Inferior parietal cortex (tissue), 1 donor: Measurements from ENCODE around the gene UNC5B.
A peak's percentile ranks its signal among the peaks of the same experiment; 100 is the strongest.

Source experiments
- DNase-seq: peaks from one replicate; pipeline ENCODE4 v3.0.0-alpha.2; 2016; ENCODE audit errors: extremely low spot score

UNC5B gene

GRCh38 chr10:71299071-71299785 lies 86.9 kb downstream of the UNC5B start:
- no peak for DNase-seq

DNA sequence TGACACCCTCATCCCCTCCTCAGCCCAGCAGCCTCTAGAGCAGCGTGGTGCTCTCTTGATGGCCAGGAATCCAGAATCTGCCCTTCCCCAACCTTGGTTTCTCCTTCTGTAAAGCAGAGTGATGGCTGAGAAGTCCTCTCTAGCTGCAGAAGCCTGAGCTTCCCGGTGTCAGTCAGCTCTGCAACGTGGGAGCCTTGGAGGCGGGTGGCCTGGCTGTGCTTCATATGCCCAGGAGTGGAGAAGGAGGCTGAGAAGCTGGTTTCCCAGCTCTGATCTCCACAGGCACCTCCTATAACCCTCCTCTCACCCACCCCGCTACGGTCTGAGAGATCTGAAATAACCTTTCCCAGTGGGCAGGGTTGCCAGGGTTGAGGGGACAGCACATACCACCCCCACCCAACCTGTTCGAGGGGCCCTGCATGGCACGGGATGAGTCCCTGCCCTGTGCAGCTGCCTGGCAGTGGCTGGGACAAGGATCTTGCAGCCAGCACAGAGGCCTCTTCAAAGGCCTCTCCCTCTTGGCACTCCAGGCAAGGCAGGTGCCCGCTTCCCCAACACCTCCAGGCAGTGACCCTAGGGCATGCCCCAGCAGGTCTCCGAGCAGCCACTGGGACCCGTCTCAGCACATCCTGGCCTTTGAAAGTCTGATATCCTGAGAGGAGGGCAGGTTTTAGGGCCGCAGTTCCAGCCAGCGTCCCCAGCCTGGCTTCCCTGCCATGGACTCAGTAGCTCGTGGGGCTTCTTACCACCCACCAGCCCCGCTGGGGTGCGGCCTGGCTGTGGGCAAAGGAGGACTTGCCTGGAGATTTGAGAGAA lies 88.4 kb downstream of the UNC5B start:
- no peak for DNase-seq

- DNase-seq = no peak
These were observed 89.1 kb downstream of the UNC5B start for GRCh38 chr10:71301371-71301916.

DNA sequence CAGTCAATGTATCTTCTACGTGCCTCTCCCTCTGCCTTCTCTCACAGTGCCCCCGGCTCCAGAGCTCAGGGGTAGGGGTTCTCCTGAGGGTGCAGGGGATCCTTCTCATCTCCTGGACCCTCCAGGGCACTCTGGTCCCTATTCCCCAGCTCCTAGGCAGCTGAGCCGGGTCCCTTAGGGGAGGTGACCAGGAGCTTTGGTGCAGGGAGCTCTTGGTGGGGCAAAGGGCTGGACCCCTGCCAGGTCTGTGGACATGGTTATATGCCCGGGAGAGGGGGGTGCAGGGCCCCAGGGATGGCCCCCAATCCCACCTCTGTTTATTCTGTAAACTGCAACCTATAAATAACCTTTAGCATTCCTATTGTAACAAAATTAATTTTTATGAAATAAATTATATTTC lies 90.1 kb downstream of the UNC5B start:
- no peak for DNase-seq

DNA sequence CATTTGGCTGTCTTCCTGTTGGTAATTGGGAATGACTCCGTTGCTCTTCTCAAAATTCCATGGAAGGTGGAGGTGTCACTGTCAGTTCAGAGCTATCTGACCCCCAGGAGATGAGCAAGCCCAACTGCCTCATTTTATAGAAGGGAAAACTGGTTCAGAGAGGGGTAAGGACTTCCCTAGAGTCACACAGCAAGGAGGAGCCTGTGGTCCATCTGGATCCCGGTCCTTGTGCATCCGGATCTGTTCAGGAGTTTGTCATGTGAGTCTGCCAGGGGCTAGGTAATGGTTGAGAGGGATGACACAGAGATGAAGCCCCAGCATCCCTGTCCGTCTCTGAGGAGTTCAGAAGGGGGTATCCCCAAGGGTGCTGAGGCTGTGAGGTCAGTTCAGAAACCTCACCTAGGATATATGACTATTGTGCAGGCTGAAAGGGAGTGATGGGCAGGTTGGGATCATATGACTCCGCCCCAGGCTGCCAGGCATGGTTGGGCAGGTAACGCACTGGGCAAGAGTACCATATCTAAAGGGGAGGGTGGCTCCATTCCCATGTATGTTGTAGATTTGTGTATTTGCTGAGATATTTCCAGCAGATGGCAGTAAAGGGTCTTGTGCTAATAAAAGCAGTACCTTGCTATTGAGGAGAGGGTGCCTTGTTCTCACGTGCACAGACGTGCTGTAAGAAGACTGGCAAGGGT lies 90.7 kb downstream of the UNC5B start:
- DNase-seq = peak; percentile 58

DNA sequence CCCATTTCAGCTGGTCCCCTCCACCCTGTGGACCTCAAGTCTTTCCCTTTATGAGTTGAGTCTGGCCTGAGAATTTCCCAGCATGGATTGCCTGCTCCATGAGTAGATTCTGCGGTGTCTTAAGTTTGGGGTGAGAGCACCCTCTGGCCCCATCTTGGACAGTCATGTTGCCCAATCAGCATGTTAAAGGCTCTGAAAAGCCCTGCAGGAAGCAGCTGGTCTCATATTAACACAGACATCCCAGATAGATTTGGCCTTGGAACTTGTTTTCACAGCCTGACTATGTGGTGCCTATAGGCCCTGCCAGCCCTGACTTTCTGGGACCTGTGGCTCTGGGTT lies 91.2 kb downstream of the UNC5B start:
- DNase-seq = no peak

DNA sequence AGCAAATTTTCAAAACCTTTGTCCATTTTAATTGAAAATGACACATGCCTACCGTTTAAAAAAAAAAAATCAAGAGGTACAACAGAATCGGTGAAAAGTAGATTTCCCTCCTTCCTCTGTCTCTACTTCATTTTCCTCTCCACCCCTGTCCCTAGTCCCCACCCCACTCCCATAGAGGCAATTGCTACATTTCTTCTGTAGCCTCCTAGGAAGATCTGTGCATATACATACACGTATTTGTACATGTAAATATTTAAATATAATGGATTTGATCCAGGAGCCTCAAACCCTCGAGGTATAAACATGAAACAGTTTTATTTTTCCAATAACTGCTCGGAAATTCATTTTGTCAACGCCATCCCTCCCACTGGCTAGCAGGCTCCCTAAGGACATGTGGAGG lies 92.5 kb downstream of the UNC5B start:
- no peak for DNase-seq

GRCh38 chr10:71306979-71307378 lies 94.6 kb downstream of the UNC5B start:
- no peak for DNase-seq

- DNase-seq = no peak
These were observed 95.2 kb downstream of the UNC5B start for GRCh38 chr10:71307469-71308085.

DNA sequence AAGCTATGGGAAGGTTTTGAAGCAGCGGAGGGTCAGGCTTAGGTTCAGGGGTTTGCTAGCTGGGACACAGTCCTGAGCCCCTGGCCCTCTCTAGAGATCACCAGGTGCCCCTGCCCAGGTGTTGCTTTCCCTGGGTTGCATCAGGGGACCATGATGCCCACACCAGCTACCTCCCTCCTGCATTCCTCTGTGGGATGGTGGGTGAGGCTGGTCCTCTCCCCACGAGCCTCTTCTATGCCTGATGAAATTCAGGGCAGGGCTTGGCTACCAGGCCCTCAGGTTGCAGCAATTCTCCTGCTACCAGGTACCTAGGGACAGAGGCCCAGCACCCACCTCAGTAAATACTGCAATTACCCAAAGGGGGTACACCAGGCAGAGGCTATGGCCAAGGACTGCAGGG lies 95.9 kb downstream of the UNC5B start:
- no peak for DNase-seq

- no peak for DNase-seq
These were observed 96.6 kb downstream of the UNC5B start for GRCh38 chr10:71308985-71309384.

GRCh38 chr10:71309919-71310318 lies 97.5 kb downstream of the UNC5B start:
- no peak for DNase-seq

DNA sequence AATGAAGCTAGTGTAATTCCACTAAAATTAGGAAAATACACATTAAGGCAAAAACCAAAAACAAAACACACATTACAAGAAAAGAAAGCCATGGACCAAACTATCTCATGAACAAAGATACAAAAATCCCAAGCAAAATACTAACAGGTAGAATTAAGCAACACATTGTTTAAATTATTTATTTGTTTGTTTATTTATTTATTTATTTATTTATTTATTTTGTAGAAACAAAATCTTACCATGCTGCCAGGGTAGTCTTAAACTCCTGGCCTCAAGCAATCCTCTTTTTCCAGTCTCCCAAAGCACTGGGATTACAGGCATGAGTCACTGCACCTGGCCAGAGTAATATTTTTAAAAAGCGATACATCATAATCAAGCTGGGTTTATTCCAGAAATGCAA lies 99.8 kb downstream of the UNC5B start:
- DNase-seq = no peak

- DNase-seq = peak; percentile 69
These were observed 100.7 kb downstream of the UNC5B start for GRCh38 chr10:71312811-71313789.

DNA sequence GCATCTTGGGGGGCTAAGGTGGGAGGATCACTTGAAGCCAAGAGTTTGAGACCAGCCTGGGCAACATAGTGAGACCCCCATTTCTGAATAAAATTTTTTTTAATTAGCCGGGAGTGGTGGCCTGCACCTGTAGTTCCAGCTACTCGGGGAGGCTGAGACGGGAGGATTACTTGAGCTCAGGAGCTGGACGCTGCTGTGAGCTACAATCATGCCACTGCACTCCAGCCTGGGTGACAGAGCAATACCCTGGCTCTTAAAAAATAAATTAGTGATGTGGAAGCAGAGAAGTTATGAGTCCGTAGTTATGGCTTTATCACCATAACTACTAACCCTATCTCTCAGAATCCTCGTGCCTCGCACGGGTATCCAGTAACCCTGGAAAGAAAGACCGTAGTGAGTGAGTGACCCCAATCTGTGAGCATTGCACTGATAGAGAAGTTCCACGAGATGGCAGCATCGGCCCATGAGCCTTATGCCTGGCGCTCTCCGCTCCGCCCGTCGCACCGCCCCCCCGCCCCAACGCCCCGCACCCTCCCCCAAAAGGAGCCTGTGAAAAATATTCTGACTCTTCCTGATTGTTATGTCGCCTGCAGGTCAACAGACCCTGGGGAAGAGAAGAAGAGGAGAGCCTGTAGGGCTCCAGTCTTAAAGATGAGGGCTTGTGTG lies 101.8 kb downstream of the UNC5B start:
- peak; percentile 69 for DNase-seq

DNA sequence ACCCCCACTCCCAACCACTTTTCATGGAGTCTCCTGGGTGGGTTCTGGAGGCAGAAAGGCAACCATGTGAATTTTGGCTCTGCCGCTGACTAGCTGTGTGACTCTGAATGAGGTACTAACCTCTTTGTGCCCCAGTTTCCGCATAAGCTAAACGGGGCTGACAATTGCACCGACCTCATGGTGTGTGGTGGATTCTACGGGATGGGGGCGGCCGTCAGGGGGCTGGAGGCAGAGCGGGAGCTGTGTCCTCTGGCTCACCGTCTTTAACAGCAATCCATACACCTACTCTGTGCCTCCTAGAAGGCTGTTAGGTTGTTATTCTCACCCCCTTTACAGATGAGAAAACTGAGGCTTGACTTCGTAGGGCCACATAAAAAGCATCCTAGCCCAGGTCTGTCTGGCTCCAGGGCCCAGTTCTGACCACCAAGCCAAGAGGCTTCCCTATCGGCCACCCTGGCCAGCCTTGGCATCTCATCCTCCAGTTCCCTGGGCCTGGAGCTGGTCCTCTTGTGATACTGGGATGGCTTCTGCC lies 102.4 kb downstream of the UNC5B start:
- DNase-seq = no peak

DNA sequence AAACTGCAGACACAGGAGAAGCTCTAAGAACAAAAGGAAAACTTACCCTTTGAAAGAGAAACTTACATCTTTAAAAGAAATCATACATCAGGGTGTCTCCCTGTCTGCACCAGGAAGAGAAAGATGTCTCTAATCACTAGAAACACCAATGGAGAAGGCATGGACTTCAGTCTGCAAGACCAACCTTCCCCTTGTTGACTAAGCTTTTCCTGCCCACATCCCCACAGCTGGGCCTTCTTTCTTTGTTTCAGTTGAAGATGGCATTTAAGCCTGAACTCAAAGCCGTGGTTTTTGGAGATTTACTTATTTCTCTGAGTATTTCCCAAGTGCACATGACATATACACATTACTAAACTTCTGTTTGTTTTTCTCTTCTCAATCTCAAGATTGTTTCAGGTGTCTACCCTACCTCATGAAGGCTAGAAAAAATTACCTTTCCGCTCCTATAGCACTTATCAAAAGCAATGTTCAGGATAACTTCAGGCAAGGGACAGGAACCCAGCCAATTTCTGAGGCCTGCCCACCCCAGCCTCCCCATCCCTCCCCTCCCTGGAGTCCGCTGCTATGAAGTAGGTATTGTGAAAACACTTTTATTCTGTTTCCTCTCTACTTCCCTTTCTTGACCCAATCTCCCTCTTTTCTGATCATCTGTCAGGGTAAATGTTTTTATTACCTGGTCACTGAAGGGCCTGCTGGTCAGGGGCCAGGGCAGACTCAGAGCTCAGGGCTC lies 103.9 kb downstream of the UNC5B start:
- DNase-seq = peak; percentile 14

DNA sequence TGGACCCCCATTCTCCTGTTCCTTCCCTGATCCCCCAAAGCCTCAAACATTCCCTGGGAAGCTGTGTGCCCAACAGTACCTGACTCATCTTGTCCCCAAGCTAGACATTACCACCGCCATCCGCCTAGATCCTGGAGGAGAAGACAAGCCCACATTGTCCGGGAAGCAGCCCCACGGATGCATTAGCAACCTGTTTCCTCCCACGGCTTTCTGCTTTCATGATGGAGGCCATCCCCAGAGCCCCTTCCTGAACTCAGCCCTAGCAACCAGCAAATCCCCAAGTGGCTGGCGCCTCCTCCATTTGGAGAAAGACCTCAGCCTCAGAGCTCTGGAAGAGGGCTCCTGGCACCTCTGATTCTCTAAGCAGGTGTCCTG lies 104.4 kb downstream of the UNC5B start:
- no peak for DNase-seq

DNA sequence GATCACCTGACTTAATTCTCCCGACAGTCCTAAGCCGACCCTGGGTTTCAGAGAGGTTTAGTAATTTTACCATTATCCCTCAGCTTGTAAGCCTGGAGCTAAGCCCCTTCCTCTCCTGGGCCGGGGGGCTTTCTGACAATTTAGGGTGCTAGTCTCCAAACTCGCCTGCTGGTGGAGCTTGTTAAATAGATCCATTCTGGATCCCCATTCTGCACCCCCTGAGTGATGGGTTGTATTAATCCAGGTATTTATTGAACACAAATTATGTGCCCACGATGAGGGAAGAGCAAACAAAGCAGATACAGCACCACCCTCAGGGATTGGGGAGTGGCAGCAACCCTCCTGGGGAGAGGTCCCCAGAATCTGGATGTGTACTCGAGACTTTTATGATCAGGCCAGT lies 105.4 kb downstream of the UNC5B start:
- no peak for DNase-seq
